H1 (cell line): ENCODE measurements around the gene GNG14. TPM values are rescaled to one million over a fixed set of nuclear protein-coding genes. Genes with fewer than 3 reads are reported as not detected.

Source experiments
- BACH1 ChIP-seq: IDR thresholded peaks from 2 replicates; pipeline ENCODE4 v1.6.1; 2012; ENCODE audit warnings: low read length, improper control_type of control experiment
- CTCF ChIP-seq, 3 experiments: IDR thresholded peaks; 1 replicate in 2 of 3; 2 replicates in 1 of 3; pipeline versions ENCODE4 v1.5.1 to v1.6.1; 2011; ENCODE audit warnings: low read length in 3 of 3, mild to moderate bottlenecking in 3 of 3, inconsistent platforms in 2 of 3, low read depth in 1 of 3, moderate library complexity in 1 of 3; ENCODE audit not compliant: insufficient read depth in 1 of 3; ENCODE audit errors: control extremely low read depth in 1 of 3
- HDAC2 ChIP-seq, 2 experiments: fragments of 300-600 bp in 1 of 2; sonication (generic) in 1 of 2; IDR thresholded peaks; 2 replicates each; pipeline ENCODE4 v1.6.1; 2011 to 2012; ENCODE audit warnings: low read depth in 2 of 2, low read length in 2 of 2, mild to moderate bottlenecking in 2 of 2, moderate library complexity in 2 of 2, borderline replicate concordance in 1 of 2, inconsistent platforms in 1 of 2
- KDM4A ChIP-seq: IDR thresholded peaks from one replicate; pipeline ENCODE4 v1.7.1; 2012; ENCODE audit warnings: low read depth, mild to moderate bottlenecking, moderate library complexity, low read length, inconsistent platforms; ENCODE audit not compliant: severe bottlenecking
- KDM5A ChIP-seq: fragments of 200-600 bp; IDR thresholded peaks from 2 replicates; pipeline ENCODE4 v1.7.1; 2012; ENCODE audit warnings: mild to moderate bottlenecking, low read length, inconsistent platforms, mixed read lengths
- MAX ChIP-seq: IDR thresholded peaks from 2 replicates; pipeline ENCODE4 v1.6.1; 2012; ENCODE audit warnings: inconsistent platforms
- NRF1 ChIP-seq: IDR thresholded peaks from 2 replicates; pipeline ENCODE4 v1.6.1; 2011; ENCODE audit warnings: mild to moderate bottlenecking, low read depth, low read length, improper control_type of control experiment
- RAD21 ChIP-seq, 2 experiments: IDR thresholded peaks in 1 of 2; conservative IDR thresholded peaks in 1 of 2; 2 replicates each; pipeline ENCODE4 v1.6.1; 2011; ENCODE audit warnings: low read depth in 2 of 2, low read length in 2 of 2, improper control_type of control experiment in 1 of 2, inconsistent platforms in 1 of 2, mild to moderate bottlenecking in 1 of 2, moderate library complexity in 1 of 2
- SP4 ChIP-seq: IDR thresholded peaks from 2 replicates; pipeline ENCODE4 v1.6.1; 2012; ENCODE audit warnings: low read length, inconsistent platforms
- polyA plus RNA-seq, 7 experiments: library from polyadenylated mRNA; depleted of rRNA in 3 of 7; stranded (reverse) in 5 of 7; unstranded in 2 of 7; fragments of >200 nt in 5 of 7; fragments of 200-250 nt in 2 of 7; gene quantifications; 1 replicate in 5 of 7; 2 replicates in 1 of 7; 4 replicates in 1 of 7; pipeline versions ENCODE4 v1.2.1 to v1.2.3, GENCODE V29; 2011 to 2013; ENCODE audit warnings: missing spikeins in 2 of 7, mixed read lengths in 2 of 7
- total RNA-seq: library from RNA; stranded (reverse); fragmentation: NEBNext Ultra II Directional; extraction: Animal tissue kit (Norgen Biotek cat#: 25700); gene quantifications from 2 replicates; pipeline ENCODE4 v1.2.1, GENCODE V29; 2021

The GNG14 gene
- total and polyA plus RNA-seq, 2 of the 8 experiments (the other 6 are each of a cell fraction or from before 2014, with no cell fraction given): not detected

GRCh38 chr19:12695514-12695913, 7.7 kb downstream of the GNG14 start (continued):
- no peak for TF ChIP-seq CTCF (IDR thresholded peaks at IDR 0.05; ENCODE audit: control extremely low read depth in 1 of 3, insufficient read depth in 1 of 3, low read depth in 1 of 3, low read length in 3 of 3)
- TF ChIP-seq SP4: no peak
- no peak for TF ChIP-seq KDM4A
- TF ChIP-seq RAD21 (IDR thresholded peaks at IDR 0.05 in 1 of 2, conservative IDR thresholded peaks at IDR 0.05 in 1 of 2; ENCODE audit: low read depth in 2 of 2, low read length in 2 of 2): no peak
- no peak for TF ChIP-seq NRF1
- no peak for TF ChIP-seq MAX
- no peak for TF ChIP-seq HDAC2 (IDR thresholded peaks at IDR 0.05; ENCODE audit: borderline replicate concordance in 1 of 2, low read depth in 2 of 2, low read length in 2 of 2)
- TF ChIP-seq KDM5A: no peak
- no peak for TF ChIP-seq BACH1
